Kidney glomerular epithelial cell (primary cell): Measurements from ENCODE around the gene GMDS.
"Not testable (repeated sequence)": the region's sequence is repeated elsewhere in the genome, so short reads cannot be mapped to it uniquely, and the experiment has no call there.

Experiments used
- DNase-seq: peaks from one replicate; lab custom pipeline; 2025; lab: John Stamatoyannopoulos, UW

The GMDS gene

DNA sequence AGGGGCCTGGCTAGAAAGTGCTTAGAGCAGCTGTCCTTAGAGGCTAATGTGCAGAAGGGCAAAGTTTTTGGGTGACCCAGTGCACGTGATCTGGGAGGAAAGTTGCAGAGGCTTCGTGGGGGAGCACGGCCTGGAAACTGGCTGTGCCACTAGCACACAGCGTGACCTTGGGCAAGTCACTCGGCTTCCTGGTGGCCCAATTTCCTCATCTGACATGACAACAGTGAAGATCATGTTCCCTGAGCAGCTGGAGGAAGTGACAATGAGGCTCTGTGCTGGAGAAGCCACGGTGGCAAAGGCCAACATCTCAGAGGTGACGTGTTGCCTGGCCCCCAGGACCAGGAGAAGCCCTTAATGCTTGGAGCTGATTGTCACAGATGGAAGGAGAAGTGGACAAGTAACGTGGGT is 536.2 kb downstream of the GMDS start:
- DNase-seq: no peak

DNA sequence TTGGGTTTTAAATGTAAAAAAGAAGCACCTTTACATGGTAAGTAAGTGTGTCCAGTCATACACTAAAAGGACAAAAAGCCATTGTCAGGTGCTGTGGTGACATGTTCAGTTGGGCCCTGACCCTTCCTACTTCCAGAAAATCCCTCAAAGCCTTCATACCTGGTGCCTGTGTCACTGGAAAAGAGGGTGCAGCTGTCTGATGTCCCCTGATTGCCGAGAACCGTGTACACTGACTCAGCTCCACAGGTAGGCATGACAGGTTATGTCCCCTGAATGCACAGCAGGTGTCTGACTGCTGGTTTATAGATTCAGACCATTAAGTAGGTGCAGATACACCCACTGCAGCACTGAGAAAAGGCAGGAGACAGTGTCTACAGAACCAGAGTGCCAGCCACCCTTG is 536.6 kb downstream of the GMDS start:
- no peak for DNase-seq

DNA sequence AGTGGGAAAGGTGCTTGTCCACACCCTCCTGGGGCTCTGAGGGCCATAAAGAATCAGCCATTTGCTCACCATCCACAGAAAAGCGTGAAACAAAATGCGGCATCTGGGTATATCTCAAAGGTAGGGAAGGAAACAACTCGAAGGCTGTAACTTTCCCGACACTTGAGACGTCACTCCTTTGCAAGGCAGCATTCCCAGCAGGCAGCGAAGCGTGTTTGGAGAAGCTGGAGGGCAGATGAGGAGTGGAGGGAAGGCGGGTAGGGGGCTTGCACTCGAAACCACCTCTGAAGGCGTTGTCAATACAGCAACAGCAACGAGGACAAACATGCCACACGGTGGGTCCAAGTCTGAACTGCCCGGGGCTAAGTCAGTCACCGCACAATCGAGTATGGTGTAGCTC is 537.3 kb downstream of the GMDS start:
- DNase-seq: peak; percentile 58

DNA sequence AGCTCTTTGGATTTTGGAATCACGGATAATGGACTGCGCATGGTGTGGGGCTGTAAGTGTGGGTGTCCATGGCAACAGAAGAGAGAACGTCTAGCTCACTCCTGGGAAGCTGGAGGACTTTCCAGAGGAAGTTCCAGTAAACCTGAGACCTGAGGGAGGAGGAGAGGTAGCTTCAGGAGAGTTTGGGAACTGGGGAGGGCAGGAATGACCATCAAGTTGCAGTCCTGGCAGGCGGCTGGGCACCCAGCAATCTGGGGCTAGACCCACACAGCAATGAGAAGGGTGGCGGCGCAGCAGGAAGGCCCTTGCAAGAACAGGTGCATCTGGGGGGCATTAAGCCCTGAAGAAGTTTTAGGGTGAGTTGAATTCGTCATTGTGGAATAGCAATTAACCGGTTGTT is 539.8 kb downstream of the GMDS start:
- no peak for DNase-seq

DNA sequence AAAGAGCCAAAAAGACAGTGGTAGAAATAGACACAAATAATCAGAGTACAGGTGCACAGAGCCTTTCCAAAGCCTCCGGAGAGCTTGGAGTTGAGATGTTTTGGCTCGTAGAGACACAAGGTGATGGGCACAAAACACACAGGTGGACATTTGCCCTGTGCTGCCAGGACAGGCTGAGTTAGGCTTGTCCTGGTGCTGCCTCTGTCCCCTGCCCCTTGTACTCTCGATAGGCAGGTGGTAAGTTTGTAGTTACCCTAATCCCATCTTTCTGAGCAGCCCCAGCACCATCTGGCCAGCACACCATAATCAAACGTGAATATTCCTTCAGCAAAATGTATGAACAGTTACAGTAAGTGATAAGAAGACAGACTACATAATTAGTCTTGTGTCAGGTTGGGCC is 540.2 kb downstream of the GMDS start:
- DNase-seq: no peak

DNA sequence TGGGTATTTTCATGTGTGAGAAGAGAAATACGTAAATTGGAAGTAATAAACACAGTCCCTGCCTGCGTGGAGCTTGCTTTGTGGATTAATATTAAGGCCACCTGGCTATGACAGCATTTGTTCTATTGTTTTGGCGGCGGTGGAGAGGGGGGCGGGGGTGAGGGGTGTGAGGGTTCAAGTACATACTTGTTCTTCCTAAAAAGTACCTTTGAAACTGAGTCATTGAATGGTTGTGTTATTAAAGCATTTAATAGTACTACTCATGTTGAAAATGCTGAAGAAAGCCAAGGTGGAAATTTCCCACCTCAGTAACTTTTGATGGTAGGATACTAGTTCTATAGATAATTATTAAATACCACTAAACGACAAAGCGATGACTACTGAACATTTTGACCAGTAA is 540.7 kb downstream of the GMDS start:
- DNase-seq: no peak

DNA sequence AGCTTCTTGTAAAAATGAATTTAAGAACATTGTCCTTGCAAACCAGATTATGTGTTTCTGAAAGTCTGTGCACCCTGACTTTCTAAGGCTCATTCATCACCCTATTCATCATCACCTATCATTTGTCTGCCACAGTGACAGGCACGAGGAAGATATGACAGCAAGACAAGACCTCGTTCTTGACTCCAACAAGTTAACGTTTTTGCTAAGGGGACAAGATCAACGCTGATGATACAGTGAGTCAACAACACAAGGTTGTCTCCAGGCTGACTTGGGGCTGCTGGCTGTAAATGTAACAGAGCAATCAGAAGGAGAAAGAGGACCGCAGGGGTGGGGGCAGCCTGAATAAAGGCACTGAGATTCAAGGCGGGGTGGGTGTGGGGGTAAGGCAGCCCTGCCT is 541.5 kb downstream of the GMDS start:
- no peak for DNase-seq

DNA sequence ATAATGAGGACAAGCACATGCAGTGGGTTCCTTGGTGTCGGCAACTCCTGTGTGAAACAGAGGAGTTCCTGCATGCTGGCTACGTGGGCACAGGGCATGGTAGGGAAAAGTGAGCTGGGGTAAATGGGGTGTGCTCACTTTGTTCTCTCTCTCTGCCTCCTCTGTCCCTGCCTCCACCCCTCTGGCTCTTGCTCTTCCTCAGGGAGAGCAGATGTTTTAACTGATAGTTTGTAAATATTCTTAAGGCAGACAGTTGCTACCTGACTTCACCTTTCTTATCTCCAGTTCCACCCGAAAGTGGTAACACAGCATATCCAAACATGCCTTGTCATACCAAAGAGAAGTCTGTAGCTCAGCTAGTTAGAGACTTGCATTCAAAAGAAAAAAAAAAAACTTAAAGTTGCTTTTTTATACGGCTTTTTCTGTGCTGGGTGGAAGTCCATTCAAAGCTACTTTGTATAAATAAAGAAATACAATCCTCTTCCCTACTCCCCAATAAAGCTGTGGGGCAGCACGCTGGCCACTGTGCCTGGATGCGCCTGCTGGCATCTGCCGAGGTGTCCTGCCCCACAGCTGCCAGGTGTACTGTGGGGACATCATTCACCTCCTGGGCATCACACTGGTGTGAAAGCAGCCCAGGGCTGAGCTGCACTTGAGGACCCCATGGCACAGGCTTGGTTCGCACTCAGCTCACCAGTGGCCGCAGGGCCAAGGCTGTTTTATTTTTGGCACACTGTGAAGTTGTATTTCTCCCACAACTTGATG is 542.1 kb downstream of the GMDS start:
- DNase-seq: no peak

DNA sequence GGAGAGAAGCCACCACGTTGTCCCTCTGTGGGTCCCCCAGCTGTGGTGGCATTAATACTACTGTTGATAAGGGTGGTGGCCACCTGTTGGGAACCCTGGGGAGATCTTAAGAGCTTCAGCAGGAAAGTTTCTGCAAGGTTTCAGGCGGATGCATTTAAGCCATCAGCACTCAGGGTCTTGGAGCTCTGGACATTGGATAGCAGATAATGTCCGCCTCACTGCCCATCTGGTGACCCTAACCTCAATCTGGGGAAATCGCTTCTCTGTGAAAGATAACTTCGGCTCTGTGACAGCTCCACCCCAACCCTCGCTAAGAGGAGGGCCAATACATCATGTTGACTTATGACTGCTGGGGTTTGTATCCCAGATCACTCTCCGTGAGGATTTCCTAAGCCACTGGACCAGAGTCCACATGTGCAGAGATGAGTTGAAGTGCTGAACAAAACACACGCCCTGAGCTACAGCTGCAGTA is 542.8 kb downstream of the GMDS start:
- DNase-seq: no peak

DNA sequence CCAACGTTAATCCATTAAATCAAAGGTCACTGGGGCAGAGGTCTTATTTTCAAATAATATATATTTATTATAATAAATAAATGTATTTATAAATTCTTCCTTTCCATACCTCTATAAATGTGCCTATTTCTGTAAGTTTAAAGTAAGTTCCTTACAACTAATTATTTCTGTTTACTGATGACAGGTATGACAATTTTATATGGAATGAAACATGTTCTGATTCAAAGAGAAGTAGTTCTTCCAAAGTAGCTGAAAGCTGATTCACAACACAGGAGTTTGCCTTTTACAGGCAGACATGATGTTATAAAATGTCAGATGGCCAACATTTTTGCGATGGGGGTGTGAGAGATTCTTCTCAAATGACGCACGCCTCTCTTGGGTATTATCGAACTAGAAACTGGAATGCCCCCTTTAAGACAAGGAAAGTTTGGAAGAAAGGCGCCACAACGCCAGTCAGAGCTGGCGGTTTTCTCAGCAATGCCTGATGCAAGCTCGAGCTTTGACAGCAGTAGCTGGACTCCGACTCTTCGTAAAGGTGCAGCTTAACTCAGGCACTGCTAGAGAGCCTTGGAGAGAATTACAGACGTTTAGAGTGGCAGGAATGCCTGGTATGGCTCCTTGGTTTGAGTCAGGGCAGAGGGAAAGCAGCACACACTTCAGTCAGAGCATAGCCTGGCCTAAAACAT is 543.6 kb downstream of the GMDS start:
- DNase-seq: peak; percentile 91

DNA sequence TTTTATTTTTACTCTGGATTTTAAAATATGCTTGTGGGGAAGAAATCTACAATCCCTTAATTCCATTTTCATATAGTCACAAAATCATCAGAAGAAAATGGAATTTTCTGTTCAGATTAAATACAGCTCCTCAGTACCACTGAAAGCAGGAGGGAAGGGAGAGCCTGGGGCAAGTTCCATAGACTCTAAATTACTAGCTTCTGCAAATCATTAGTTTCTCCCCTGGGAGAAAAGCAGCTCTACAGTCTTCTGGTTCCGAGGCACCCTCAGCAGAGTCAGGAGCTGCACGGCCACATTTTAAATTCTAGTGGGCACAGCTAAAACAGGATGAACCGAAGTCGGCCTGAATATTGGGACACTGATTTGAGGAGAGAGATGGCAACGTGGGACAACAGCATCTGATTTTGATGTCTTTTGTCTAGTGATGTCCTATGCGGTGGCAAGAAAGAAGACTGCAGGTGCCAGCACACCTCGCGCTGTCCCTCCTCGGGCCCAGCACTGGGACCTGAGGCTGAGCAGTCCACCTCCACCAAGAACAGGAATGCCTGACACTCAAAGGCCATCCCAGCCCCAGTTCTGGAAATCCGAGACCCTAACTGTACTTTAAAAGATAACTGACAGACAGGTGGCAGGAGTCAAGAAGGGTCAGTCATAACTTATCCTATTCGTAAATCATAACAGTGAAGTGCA is 545.0 kb downstream of the GMDS start:
- no peak for DNase-seq

DNA sequence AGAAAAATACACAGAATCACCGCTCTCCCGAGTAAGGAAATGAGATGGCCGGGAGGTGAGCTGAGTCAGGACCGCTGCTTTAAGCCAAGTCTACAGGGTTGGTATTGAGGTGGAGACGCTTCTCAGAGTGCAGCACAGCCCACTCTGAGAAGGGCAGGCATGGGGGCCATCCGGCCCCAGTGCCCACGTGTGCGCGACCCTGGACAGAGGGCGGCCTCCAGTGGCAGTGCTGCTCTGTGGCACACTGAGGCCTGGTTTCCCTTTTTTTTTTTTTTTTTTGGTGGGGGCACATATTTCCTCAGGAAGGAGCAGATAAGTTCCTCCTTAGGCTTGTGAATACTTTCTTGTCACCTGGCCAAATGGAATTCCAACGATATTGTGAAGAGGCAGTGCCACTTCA is 546.9 kb downstream of the GMDS start:
- DNase-seq: no peak

DNA sequence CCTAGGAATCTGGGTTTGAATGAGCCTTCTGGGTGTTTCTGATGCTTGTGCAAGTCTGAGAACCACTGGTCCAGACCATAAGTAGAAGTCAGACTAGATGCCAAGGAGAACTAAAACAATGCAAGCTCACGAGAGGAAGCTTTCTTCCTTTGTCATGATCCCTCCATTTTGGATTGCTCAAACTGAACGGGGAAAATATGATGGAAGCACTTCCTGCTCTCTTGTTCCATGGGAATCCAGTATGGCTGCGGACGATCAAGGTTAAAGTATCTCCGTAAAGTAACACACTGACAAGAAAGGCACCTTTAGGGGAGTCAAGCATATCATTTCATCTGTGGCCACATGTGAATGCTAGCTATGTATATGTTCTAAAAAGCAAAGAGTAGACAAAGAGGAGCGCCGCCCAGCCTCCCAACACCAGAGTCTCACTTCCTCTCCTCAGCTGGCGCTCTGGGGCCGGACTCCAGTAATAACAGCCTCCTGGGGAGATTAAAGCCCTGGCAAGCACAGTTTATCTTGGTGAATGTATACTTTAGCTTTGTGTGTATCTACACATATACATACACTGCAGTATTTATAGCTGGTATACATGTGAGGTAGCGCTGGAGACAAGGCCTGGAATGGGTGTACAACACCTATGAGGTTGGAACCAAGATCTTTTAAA is 547.6 kb downstream of the GMDS start:
- no peak for DNase-seq

DNA sequence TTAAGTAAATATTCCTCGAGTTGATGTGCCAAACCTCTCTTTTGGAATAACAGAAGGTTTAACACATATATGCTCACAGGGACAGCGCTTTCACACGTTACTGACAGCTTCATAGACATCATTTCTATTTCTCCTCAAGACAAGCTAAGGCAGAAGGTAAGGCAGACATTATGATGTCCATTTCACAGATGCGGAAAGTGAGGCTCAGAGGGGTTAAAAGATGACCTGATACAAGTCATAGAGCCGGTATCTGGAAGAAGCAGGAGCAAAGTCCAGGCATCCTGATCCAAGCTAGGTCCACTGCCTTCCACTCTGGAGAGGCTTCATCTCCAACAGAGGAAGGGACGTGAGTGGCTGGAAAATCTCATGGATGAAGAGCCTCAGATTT is 548.9 kb downstream of the GMDS start:
- no peak for DNase-seq

DNA sequence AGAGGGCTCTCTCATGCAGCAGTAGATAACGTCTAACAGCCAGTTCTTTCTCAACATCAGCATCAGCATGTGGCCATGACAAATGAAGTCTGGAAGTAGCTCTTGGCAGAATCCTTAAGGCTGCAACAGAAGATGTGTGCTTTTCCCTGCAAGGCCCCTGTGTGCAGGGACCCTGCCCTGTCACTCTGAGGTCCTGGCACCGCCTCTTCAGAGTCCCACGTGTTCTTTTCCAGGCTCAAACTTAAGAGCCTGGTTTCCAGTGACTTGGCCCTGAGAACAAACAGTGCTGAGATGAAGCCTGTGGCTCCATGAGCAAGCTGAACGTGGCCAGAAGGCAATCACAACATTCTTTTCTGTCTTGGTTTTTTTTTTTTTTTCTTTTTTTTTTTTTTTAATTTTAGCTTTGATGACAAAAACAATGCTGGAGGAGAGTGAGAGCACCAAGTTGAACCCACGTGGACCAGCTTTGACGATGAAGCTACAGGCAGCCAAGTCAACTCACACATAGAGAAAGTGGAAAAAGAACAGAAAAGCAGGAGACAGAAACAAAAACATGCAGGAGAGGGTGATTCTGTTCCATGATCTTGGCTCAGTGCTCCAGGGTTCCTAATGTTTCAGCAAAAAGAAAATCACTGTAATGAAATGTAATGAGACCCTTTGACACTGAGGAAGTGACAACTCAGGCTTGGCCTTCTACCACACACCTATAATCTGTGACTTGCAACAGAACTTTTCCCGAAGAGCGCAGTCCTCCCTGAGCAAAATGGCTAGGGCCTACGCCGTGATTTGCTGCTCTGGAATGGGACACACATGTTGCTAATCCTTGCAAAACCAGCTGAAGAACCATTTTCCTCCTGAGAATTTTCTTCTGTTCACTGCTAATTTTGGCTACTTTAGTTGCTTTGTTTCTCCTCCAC is 549.6 kb downstream of the GMDS start:
- no peak for DNase-seq

DNA sequence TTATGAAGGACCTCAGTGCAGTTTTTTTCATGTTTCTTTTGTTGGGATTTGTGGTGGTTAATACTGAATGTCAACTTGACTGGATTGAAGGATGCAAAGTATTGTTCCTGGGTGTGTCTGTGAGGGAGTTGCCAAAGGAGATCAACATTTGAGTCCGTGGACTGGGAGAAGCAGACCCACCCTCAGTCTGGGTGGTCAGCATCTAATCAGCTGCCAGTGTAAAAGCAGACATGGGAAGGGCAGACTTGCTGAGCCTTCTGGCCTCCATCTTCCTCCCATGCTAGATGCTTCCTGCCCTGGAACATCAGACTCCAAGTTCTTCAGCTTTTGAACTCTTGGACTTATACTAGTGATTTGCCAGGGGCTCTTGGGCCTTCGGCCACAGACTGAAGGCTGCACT is 553.6 kb downstream of the GMDS start:
- not testable (repeated sequence) for DNase-seq

DNA sequence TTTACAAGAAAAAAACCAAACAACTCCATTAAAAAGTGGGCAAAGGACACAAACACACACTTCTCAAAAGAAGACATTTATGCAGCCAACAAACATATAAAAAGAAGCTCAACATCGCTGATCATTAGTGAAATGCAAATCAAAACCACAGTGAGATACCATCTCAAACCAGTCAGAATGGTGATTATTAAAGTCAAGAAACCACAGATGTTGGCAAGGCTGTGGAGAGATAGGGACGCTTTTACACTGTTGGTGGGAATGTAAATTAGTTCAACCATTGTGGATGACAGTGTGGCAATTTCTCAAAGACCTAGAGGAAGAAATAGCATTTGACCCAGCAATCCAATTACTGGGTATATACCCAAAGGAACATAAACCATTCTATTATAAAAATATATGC is 554.7 kb downstream of the GMDS start:
- DNase-seq: not testable (repeated sequence)

DNA sequence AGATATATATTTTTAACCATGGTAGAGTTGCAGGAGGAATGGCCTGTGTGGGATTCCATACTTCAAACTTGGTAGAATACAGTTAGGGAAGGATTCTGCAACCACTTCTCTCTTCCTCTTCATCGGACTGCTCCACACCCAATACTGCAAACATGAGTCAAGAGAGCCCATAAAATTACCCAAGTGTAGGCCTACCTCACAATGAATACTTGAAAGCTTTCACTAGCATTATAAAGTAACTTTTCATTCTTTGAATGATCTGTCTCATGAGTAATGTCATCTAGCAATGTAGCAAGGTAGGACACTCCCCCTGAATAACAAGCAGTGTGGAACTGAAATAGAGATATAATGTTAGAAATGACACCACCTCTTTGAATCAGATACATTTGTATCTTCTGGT is 556.3 kb downstream of the GMDS start:
- peak; percentile 85 for DNase-seq

DNA sequence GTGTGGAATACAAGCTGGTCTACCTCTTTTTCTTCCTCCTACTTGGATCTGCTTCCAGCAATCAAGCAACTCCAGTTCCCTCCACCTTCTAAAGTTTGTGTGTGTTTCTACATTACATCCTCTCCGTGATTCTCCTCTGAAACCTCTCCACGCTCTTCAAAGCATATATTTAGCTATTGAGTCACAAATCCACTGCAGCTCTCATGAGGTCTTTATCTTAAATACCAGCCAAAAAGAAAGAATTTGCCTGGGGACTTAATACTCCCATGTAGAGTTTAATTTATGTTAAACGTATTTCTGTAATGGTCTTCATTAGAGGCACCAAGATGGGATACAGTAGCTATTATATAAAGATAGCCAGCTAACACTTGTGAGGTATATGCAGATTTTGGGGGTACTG is 557.0 kb downstream of the GMDS start:
- no peak for DNase-seq

DNA sequence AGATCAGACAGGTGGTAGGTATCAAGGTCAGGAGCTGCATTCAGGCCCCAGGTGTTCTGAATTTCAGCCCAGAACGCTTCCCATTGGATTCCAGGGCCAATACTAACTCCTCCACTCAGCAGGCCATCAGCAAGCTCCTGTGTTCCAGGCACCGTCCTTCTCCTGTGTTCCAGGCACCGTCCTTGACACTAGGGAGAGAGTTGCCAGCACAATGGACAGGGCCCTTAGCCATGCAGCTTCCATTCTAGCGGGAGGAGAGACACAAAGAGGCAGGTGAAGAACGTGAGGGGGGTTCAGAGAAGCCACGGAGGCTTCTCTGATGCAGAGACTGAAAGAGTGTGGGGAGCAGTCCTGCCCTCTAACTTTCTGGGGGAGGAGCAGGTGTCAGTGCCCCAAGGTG is 558.0 kb downstream of the GMDS start:
- DNase-seq: no peak
